Activated CD4-positive, alpha-beta T cell treated with anti-CD3 and anti-CD28 coated beads, Interleukin-2, Interleukin-4, amounts not matched to agents 100 ng/mL and 50 ng/mL, durations not matched to agents 16 hours and 8 hours (primary cell): ENCODE measurements around the gene GLRX2.
"Not testable (repeated sequence)": the region's sequence is repeated elsewhere in the genome, so short reads cannot be mapped to it uniquely, and the experiment has no call there.

Experiments
- DNase-seq: peaks from one replicate; pipeline ENCODE4 v3.0.0-alpha.2; 2020; ENCODE audit warnings: low spot score

The GLRX2 gene

GRCh38 chr1:193065954-193066353, 39.3 kb downstream of the GLRX2 start:
- no peak for DNase-seq

GRCh38 chr1:193062698-193063463, 42.3 kb downstream of the GLRX2 start:
- peak; percentile 17 for DNase-seq

- DNase-seq: peak; percentile 39
Observed at GRCh38 chr1:193060938-193061337, 44.3 kb downstream of the GLRX2 start.

- DNase-seq: no peak
Observed at GRCh38 chr1:193060406-193060805, 44.8 kb downstream of the GLRX2 start.

- DNase-seq: no peak
Observed at GRCh38 chr1:193060115-193060403, 45.2 kb downstream of the GLRX2 start.

- DNase-seq: peak; percentile 98
Observed at GRCh38 chr1:193059282-193060114, 45.7 kb downstream of the GLRX2 start, which contains the start of the genes RO60 and UCHL5. Gene RO60 (plus strand): TSS chr1:193059612. CDS start chr1:193069055, 9,443 bp downstream. Gene UCHL5 (minus strand): TSS chr1:193059360. CDS start chr1:193059260, 100 bp downstream.

GRCh38 chr1:193058529-193059281, 46.5 kb downstream of the GLRX2 start:
- DNase-seq: peak; percentile 79

GRCh38 chr1:193054169-193054675, 51.0 kb downstream of the GLRX2 start:
- DNase-seq: no peak

- not testable (repeated sequence) for DNase-seq
Observed at GRCh38 chr1:193048913-193049312, 56.3 kb downstream of the GLRX2 start.
